ENCODE results near the gene CRIP2.

Gene CRIP2

GRCh38 chr14:105477660-105478397 is 3.2 kb downstream of the CRIP2 start:
- DNase-seq = peak; percentile 75

GRCh38 chr14:105478398-105479251 is 4.0 kb downstream of the CRIP2 start:
- DNase-seq = peak; percentile 54

- DNase-seq = no peak
These were observed 5.0 kb downstream of the CRIP2 start for GRCh38 chr14:105479431-105480158.

GRCh38 chr14:105480199-105480746 is 5.7 kb downstream of the CRIP2 start:
- no peak for DNase-seq

GRCh38 chr14:105480807-105481801 is 6.5 kb downstream of the CRIP2 start:
- DNase-seq = peak; percentile 93

- peak; percentile 94 for DNase-seq
These were observed 7.4 kb downstream of the CRIP2 start for GRCh38 chr14:105481886-105482457.

- no peak for DNase-seq
These were observed 8.0 kb downstream of the CRIP2 start for GRCh38 chr14:105482486-105483110.

GRCh38 chr14:105483300-105484068 is 8.9 kb downstream of the CRIP2 start:
- DNase-seq = no peak

- DNase-seq = no peak
These were observed 9.7 kb downstream of the CRIP2 start for GRCh38 chr14:105484069-105484996.

- no peak for DNase-seq
These were observed 10.4 kb downstream of the CRIP2 start for GRCh38 chr14:105484997-105485393.

- peak; percentile 60 for DNase-seq
These were observed 11.1 kb downstream of the CRIP2 start for GRCh38 chr14:105485739-105486162.

GRCh38 chr14:105486163-105486973 is 11.7 kb downstream of the CRIP2 start, which contains the start of gene CRIP1:
Gene CRIP1 (plus strand): TSS chr14:105486886. CDS start chr14:105487260, 374 bp downstream.
- no peak for DNase-seq

GRCh38 chr14:105486974-105487448 is 12.4 kb downstream of the CRIP2 start:
- peak; percentile 58 for DNase-seq

GRCh38 chr14:105487449-105487985 is 12.9 kb downstream of the CRIP2 start:
- DNase-seq = peak; percentile 69

- no peak for DNase-seq
These were observed 13.6 kb downstream of the CRIP2 start for GRCh38 chr14:105487986-105488777.

GRCh38 chr14:105488781-105489541 is 14.3 kb downstream of the CRIP2 start:
- DNase-seq = no peak

All from T-helper 9 cell (primary cell).